Muscle of leg (tissue), 11 donors: Measurements from ENCODE around the gene UFSP1. TPM values are rescaled to one million over a fixed set of nuclear protein-coding genes. Genes with fewer than 3 reads are reported as not detected.

ENCODE experiments used
- DNase-seq: peaks from one replicate; pipeline ENCODE4 v3.0.0; 2013
- H3K27ac ChIP-seq: one replicate; pipeline ENCODE4 v1.5.1; 2013; ENCODE audit warnings: mild to moderate bottlenecking, low read length, control low read depth
- H3K27me3 ChIP-seq: one replicate; pipeline ENCODE4 v1.6.1; 2013; ENCODE audit warnings: low read length; ENCODE audit not compliant: control insufficient read depth, insufficient read depth
- H3K36me3 ChIP-seq: one replicate; pipeline ENCODE4 v1.6.1; 2013; ENCODE audit warnings: low read length; ENCODE audit not compliant: control insufficient read depth, insufficient read depth
- H3K4me1 ChIP-seq: one replicate; pipeline ENCODE4 v1.6.1; 2013; ENCODE audit warnings: low read length; ENCODE audit not compliant: control insufficient read depth, insufficient read depth
- H3K4me3 ChIP-seq: one replicate; pipeline ENCODE4 v1.5.1; 2013; ENCODE audit warnings: low read length, control low read depth
- H3K9me3 ChIP-seq: replicated peaks from 2 replicates; pipeline ENCODE4 v1.6.1; 2013; ENCODE audit warnings: low read depth, low read length; ENCODE audit not compliant: control insufficient read depth
- WGBS: methylation state at CpG from one replicate; pipeline ENCODE4 v1.1.5; 2013; ENCODE audit warnings: missing lambda C conversion rate; ENCODE audit not compliant: insufficient coverage; 5-methylcytosine and 5-hydroxymethylcytosine counted together
- polyA plus RNA-seq, 8 donors: library from polyadenylated mRNA; unstranded; fragments of 120-200 nt; gene quantifications; one replicate each; pipeline versions ENCODE4 v1.2.1 to v1.2.3, GENCODE V29; 2013; ENCODE audit warnings: inconsistent platforms in 1 of 8, low replicate concordance in 1 of 8; ENCODE audit not compliant: insufficient read length in 8 of 8, insufficient read depth in 1 of 8
- total RNA-seq: library from RNA; stranded (reverse); fragments of 120-200 nt; gene quantifications from one replicate; pipeline ENCODE4 v1.2.4, GENCODE V29; 2013

UFSP1 gene
- total and polyA plus RNA-seq, 9 donors, result 2.3 to 3.8 (median 2.7) TPM

GRCh38 chr7:100882201-100882600 is 7.3 kb downstream of the UFSP1 start:
- H3K36me3 ChIP-seq, result peaks cover 84% of the 10 kb centered on the region

DNA sequence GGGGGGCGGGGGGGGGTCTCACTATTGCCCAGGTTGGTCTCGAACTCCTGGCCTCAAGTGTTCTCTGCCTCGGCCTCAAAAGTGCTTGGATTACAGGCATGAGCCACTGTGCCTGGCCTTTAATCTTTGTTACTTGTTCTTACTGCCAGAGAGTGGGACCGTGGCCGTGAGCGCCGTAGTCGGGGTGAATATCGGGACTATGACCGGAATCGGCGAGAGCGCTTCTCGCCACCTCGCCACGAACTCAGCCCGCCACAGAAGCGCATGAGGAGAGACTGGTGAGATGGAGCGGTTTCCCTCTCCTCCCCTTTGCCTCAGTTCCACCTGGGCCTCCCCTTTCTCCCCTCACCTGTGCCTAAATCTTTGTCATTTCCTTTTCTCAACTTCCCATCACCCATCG is 8.4 kb downstream of the UFSP1 start:
- Histone ChIP-seq H3K36me3 (peaks cover 82% of the 10 kb centered on the region), H3K9me3 (no peaks in the 10 kb centered on the region), H3K4me1 (peaks cover 8% of the 10 kb centered on the region), H3K27ac (no peak overlapping the region), H3K27me3 (no peaks in the 10 kb centered on the region), H3K4me3 (no peak overlapping the region)
- 95% methylated on average over 19 of the region's 20 CpGs for WGBS
- DNase-seq, result no peak

More at GRCh38 chr7:100882201-100882600, 7.3 kb downstream of the UFSP1 start:
- peaks cover 8% of the 10 kb centered on the region for H3K4me1 ChIP-seq
- WGBS, result 89% methylated on average over 3 of the region's 9 CpGs
- no peaks in the 10 kb centered on the region for H3K9me3 ChIP-seq
- H3K4me3 ChIP-seq, result no peak overlapping the region
- DNase-seq, result no peak
- H3K27ac ChIP-seq, result no peak overlapping the region
- H3K27me3 ChIP-seq, result no peaks in the 10 kb centered on the region

DNA sequence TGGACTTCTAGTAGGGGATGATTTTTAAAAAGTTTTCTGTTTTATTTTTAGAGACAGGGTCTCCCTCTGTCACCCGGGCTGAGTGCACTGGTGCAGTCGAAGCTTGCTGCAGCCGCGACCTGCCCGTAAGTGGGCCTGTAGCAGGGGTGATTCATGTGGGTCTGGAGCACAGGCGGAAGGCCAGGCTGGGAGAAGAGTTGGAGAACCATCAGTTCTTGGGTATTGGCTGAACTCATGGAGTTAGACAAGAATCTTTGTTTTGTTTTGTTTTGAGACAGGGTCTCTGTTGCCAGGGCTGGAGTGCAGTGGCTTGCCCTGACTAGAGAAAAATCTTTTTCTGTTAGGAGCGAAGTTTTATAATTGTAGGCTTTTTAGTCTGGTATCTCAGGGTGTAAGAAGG is 8.9 kb downstream of the UFSP1 start:
- DNase-seq, result no peak
- no peak overlapping the region for H3K27ac ChIP-seq
- H3K27me3 ChIP-seq, result no peaks in the 10 kb centered on the region
- 76% methylated on average over 6 of the region's 7 CpGs for WGBS
- H3K4me3 ChIP-seq, result no peak overlapping the region
- peaks cover 77% of the 10 kb centered on the region for H3K36me3 ChIP-seq
- peaks cover 13% of the 10 kb centered on the region for H3K4me1 ChIP-seq
- H3K9me3 ChIP-seq, result no peaks in the 10 kb centered on the region

DNA sequence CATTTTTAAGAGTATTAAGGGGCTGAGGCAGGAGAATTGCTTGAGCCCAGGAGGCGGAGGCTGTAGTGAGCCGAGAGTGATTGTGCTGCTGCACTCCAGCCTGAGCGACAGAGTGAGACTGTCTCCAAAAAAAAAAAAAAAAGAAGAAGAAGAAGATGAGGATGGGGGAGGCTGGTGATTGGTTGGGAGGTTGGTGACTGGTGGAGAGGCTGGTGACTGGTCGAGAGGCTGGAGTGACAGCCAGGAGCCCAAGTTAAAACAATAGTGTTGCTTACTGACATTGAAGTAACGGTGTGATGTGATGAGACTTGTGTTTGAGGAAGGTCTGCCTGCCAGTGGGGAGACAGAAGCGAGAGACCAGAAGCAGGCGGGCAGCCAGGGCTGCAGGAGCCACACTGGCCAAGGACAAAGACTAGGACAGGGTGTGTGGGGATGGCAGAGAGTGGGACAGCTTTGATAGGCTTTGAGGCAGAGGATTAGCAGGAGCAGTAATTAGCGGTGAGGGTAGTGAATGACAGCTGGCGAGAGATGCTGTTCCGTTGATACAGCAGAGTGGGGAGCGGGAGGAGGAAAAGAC is 9.7 kb downstream of the UFSP1 start:
- H3K27me3 ChIP-seq, result no peaks in the 10 kb centered on the region
- peaks cover 14% of the 10 kb centered on the region for H3K4me1 ChIP-seq
- H3K9me3 ChIP-seq, result no peaks in the 10 kb centered on the region
- H3K4me3 ChIP-seq, result no peak overlapping the region
- H3K36me3 ChIP-seq, result peaks cover 69% of the 10 kb centered on the region
- H3K27ac ChIP-seq, result no peak overlapping the region
- DNase-seq, result no peak
- WGBS, result 84% methylated on average over 11 of the region's 11 CpGs

DNA sequence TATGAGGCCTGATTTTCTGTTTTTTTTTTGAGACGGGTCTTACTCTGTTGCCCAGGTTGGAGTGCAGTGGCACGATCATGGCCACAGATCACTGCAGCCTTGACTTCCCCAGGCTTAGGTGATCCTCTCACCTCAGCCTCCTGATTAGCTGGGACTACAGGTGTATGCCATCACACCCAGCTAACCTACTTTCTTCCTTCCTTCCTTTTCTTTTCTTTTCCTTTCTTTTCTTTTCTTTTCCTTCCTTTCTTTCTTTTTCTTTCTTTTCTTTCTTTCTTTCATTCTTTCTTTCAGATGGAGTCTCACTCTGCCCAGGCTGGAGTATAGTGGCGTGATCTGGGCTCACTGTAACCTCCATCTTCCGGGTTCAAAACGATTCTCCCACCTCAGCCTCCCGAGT is 10.8 kb downstream of the UFSP1 start:
- Histone ChIP-seq H3K4me1 (peaks cover 22% of the 10 kb centered on the region), H3K27ac (no peak overlapping the region), H3K9me3 (no peaks in the 10 kb centered on the region), H3K36me3 (peaks cover 63% of the 10 kb centered on the region), H3K4me3 (no peak overlapping the region), H3K27me3 (no peaks in the 10 kb centered on the region)
- 91% methylated on average over 6 of the region's 6 CpGs for WGBS
- no peak for DNase-seq

- Histone ChIP-seq H3K36me3 (peaks cover 62% of the 10 kb centered on the region), H3K4me3 (no peak overlapping the region), H3K9me3 (no peaks in the 10 kb centered on the region), H3K27ac (no peak overlapping the region), H3K4me1 (peaks cover 23% of the 10 kb centered on the region), H3K27me3 (no peaks in the 10 kb centered on the region)
- no peak for DNase-seq
- 80% methylated on average over 4 of the region's 7 CpGs for WGBS
These were observed 11.5 kb downstream of the UFSP1 start for GRCh38 chr7:100878013-100878412.

- peaks cover 23% of the 10 kb centered on the region for H3K4me1 ChIP-seq
- peak; percentile 63 for DNase-seq
- H3K4me3 ChIP-seq, result peak overlapping the region; percentile 91
- WGBS, result under 1% methylated on average over 23 of the region's 39 CpGs
- H3K27ac ChIP-seq, result peak overlapping the region; percentile 99
- H3K9me3 ChIP-seq, result no peaks in the 10 kb centered on the region
- peaks cover 59% of the 10 kb centered on the region for H3K36me3 ChIP-seq
- H3K27me3 ChIP-seq, result no peaks in the 10 kb centered on the region
These were observed 14.2 kb downstream of the UFSP1 start for GRCh38 chr7:100875356-100875751.

GRCh38 chr7:100874577-100875355 is 14.7 kb downstream of the UFSP1 start, which contains the start of gene SRRT:
TSS of gene SRRT (plus strand) at chr7:100875103. CDS start at chr7:100875591, 488 bp downstream.
- peak; percentile 99 for DNase-seq
- Histone ChIP-seq H3K4me3 (peak within 1 kb of the TSS; percentile 91), H3K9me3 (no peaks in the 10 kb centered on the region), H3K27ac (peak within 1 kb of the TSS; percentile 99), H3K27me3 (no peaks in the 10 kb centered on the region), H3K36me3 (peaks cover 62% of the 10 kb centered on the region), H3K4me1 (peaks cover 23% of the 10 kb centered on the region)
- WGBS, result under 1% methylated on average over 58 of the region's 79 CpGs

DNA sequence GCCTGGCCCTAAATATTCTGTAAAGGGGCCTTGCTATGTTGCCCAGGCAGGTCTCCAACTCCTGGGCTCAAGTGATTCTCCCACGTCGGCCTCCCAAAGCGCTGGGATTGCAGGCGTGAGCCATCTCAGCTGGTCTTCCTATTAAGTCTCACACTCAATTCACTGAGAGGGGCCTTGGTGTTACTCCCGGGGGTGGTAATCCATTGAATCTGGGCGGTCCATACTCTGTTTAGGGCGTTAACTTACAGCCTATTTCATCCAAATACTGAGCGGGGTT is 15.3 kb downstream of the UFSP1 start:
- Histone ChIP-seq H3K36me3 (peaks cover 61% of the 10 kb centered on the region), H3K27ac (peak overlapping the region; percentile 99), H3K4me3 (peak overlapping the region; percentile 91), H3K27me3 (no peaks in the 10 kb centered on the region), H3K4me1 (peaks cover 23% of the 10 kb centered on the region), H3K9me3 (no peaks in the 10 kb centered on the region)
- DNase-seq, result no peak
- 19% methylated on average over 5 of the region's 8 CpGs for WGBS

- Histone ChIP-seq H3K27me3 (no peaks in the 10 kb centered on the region), H3K4me1 (peaks cover 27% of the 10 kb centered on the region), H3K27ac (peak overlapping the region; percentile 99), H3K4me3 (peak overlapping the region; percentile 91), H3K9me3 (no peaks in the 10 kb centered on the region), H3K36me3 (peaks cover 61% of the 10 kb centered on the region)
- WGBS, result 88% methylated on average over 3 of the region's 10 CpGs
- DNase-seq, result no peak
These were observed 15.8 kb downstream of the UFSP1 start for GRCh38 chr7:100873599-100874299.
